Activated CD8-positive, alpha-beta memory T cell treated with anti-CD3 and anti-CD28 coated beads, Interleukin-2, amount 50 U/mL, for 4 hours (primary cell): Measurements from ENCODE around the gene ACADVL.
"Not testable (repeated sequence)": the region's sequence is repeated elsewhere in the genome, so short reads cannot be mapped to it uniquely, and the experiment has no call there.

Experiments used
- DNase-seq: peaks from one replicate; pipeline ENCODE4 v3.0.0-alpha.2; 2020

Gene ACADVL

GRCh38 chr17:7219812-7220592 is at the start of gene ACADVL, which contains the start of gene DLG4:
Gene ACADVL (plus strand): TSS chr17:7219938. CDS start chr17:7219985, 47 bp downstream.
Gene DLG4 (minus strand): TSS chr17:7219836.
- DNase-seq = peak; percentile 84

DNA sequence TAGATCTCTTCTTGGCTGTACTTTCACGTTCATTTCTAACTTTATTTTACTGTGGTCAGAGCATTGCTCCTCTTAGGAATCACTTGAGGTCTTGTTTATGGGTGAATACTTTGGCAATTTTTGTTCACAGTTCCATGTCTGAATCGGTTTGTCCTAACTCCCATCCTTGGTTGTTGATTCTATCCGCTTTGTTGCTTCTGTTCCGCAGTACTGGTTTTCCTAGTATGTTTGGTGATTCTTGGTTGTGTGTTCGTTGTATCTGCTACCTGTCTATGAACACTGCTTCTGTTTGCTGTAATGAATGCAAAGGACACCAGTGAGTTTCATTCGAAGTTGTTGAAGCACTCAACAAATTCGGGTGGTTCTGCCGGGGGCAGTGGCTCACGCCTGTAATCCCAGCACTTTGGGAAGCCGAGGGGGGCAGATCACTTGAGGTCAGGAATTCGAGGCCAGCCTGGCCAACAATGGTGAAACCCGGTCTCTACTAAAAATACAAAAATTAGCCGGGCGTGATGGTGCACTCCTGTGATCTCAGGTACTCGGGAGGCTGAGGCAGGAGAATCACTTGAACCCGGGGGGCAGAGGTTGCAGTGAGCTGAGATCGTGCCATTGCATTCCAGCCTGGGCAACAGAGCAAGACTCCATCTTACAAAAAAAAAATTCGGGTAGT is 47.1 kb upstream of the ACADVL start:
- not testable (repeated sequence) for DNase-seq

- DNase-seq = no peak
Observed at GRCh38 chr17:7173687-7174602, 45.8 kb upstream of the ACADVL start.

GRCh38 chr17:7174603-7175326 is 45.0 kb upstream of the ACADVL start:
- DNase-seq = no peak

- DNase-seq = no peak
Observed at GRCh38 chr17:7175330-7175733, 44.4 kb upstream of the ACADVL start.

- no peak for DNase-seq
Observed at GRCh38 chr17:7176107-7176840, 43.5 kb upstream of the ACADVL start.

DNA sequence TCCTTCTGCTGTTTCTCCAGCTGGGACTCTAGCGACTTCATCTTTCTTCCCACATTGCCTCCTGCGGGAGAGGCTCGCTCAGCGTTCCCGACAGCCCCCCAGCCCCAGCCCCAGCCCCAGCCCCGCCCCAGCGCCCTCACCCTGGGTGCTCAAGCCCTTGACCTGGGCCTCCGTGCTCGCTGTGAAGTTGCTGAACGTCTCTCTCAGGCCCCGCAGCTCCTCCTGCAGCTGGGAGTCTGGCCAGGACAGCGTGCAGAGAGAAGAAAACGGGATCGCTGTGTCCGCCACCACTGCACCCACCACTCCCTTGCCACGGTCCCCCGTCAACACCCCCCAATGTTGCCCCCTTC is 42.9 kb upstream of the ACADVL start:
- DNase-seq = no peak

GRCh38 chr17:7177191-7177953 is 42.4 kb upstream of the ACADVL start:
- DNase-seq = peak; percentile 65

GRCh38 chr17:7177954-7178477 is 41.7 kb upstream of the ACADVL start:
- DNase-seq = no peak

DNA sequence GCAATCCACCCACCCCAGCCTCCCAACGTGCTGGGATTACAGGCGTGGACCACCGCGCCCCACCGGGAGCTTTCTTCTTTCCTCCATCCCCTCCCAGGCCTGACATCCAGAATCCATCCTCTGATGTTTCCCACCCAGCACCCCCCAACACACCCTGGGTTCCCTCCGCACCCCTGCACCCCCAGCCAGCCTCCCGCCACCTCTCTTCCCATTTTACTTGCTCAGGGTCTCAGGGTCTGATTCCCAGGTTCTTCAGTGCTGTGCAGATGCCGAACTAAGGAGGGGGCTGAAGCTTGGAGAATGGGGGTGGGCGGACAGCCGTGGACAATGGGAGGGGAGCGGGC is 40.8 kb upstream of the ACADVL start:
- no peak for DNase-seq

DNA sequence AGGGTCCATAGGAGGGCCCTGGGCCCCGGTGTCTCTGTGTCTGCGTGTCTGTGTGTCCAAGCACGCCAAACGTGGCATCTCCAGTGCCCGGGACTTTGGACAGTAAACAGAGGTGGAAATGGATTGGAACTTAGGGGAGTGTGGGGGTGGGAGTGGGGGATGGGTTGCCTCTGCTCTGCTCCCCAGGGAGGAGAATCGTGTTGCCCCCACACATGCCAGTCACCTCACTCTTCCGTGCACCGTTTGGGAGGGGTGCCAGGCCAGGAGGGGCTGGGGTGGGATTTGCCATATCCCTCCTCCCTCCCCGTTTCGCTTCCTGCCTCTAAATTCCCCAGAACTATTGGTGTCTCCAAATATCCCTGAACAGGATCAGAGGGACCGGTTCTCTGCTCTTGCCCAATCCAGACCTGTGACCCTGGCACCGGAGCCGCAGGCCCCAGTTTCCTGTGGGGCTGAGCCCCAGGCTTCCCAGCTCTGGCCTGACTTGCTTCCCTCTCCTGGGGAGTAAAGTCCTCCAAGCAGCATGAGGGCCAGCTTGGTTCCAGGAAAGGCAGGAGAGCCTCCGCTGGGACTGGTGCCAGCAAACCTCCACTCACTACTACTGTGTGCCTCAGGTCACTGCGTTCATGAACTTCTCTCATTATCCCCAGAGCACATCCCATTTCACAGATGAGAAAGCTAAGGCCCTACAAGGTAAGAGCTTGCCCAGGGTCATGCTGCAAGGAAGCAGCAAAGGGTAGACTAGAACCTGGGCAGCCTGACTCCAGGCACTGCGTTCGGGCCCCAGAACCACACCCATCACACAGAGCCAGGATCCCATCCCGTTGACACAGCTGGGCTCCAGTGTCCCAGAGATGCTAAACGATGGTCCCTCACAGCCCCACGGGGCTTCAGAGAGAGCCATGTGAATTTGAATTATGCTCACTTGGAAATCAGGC is 40.2 kb upstream of the ACADVL start, which contains the start of gene ASGR1:
Gene ASGR1 (minus strand): TSS at position 54 of the 938 bp plus-strand sequence. CDS start 807 bp downstream, outside the sequence.
- DNase-seq = no peak

GRCh38 chr17:7182101-7182500 is 37.6 kb upstream of the ACADVL start:
- DNase-seq = not testable (repeated sequence)

GRCh38 chr17:7183433-7184090 is 36.2 kb upstream of the ACADVL start:
- DNase-seq = no peak

GRCh38 chr17:7184091-7184488 is 35.6 kb upstream of the ACADVL start:
- DNase-seq = no peak

DNA sequence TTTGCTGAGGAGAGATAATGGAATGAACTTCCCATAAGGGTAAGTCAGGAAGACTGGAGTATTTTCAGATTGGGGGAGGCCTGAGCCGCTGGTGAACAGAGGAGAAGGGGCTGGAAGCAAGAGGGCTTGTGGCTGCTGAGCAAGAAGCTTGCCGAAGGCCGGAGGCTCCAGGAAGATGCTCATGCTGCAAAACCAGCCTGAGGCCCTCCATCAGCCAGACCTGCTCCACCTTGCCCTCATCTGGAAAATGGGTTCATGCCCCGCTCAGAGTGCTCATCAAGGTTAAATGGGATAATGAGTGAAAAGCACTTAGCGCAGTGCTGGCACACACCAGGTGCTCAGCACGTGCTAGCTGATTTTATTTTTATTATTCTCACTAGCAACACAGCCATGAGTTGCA is 35.1 kb upstream of the ACADVL start:
- no peak for DNase-seq

- no peak for DNase-seq
Observed at GRCh38 chr17:7186241-7186640, 33.5 kb upstream of the ACADVL start.

- no peak for DNase-seq
Observed at GRCh38 chr17:7190276-7190917, 29.3 kb upstream of the ACADVL start.

- no peak for DNase-seq
Observed at GRCh38 chr17:7191069-7191468, 28.7 kb upstream of the ACADVL start.
